Posterior cingulate gyrus (tissue), 11 donors: ENCODE measurements around the gene THSD4.
A peak's percentile ranks its signal among the peaks of the same experiment; 100 is the strongest.
"Not testable (repeated sequence)": the region's sequence is repeated elsewhere in the genome, so short reads cannot be mapped to it uniquely, and the experiment has no call there.

Source experiments
- DNase-seq, 10 donors: peaks; one replicate each; pipeline versions ENCODE4 v3.0.0 to v3.0.0-alpha.2; 2020 to 2021; ENCODE audit warnings: mixed read lengths in 3 of 10
- intact Hi-C: fragments of 100-400 bp; cut with DNase I; formaldehyde crosslinking; loops from one replicate; pipeline ENCODE4 v1.15.1; 2023

The THSD4 gene

GRCh38 chr15:71436854-71437253 lies 321.6 kb downstream of the THSD4 start:
- intact Hi-C loops = no loop called here
- DNase-seq = no peak

- DNase-seq = no peak
- intact Hi-C loops = no loop called here
Measured at GRCh38 chr15:71437404-71437803, 322.1 kb downstream of the THSD4 start.

- no peak for DNase-seq
- intact Hi-C loops = no loop called here
Measured at GRCh38 chr15:71437919-71438318, 322.6 kb downstream of the THSD4 start.

- intact Hi-C loops, DNase-seq: not testable (repeated sequence)
Measured at GRCh38 chr15:71439478-71439877, 324.2 kb downstream of the THSD4 start.

- intact Hi-C loops = loop anchor here (2.0 to 10.0 kb wide), 4 partner anchors 54 to 548 kb away; partner anchors contain the start of genes LRRC49, THAP10 and THSD4
- no peak for DNase-seq
Measured at GRCh38 chr15:71440489-71441110, 325.3 kb downstream of the THSD4 start.

- intact Hi-C loops = loop anchor here (5.0 to 10.0 kb wide), 3 partner anchors 326 to 551 kb away; partner anchors contain the start of genes LRRC49, THAP10 and THSD4
- peak; percentile 29 to 89 (median 62) for DNase-seq
Measured at GRCh38 chr15:71443538-71443937, 328.3 kb downstream of the THSD4 start.

- no peak for DNase-seq
- intact Hi-C loops = loop anchor here (5.0 to 10.0 kb wide), 3 partner anchors 327 to 552 kb away; partner anchors contain the start of genes LRRC49, THAP10 and THSD4
Measured at GRCh38 chr15:71444032-71444810, 328.9 kb downstream of the THSD4 start.

- intact Hi-C loops = loop anchor here (5.0 to 10.0 kb wide), 3 partner anchors 328 to 553 kb away; partner anchors contain the start of genes LRRC49, THAP10 and THSD4
Measured at GRCh38 chr15:71444866-71445590, 329.8 kb downstream of the THSD4 start.

GRCh38 chr15:71447328-71448250 lies 332.3 kb downstream of the THSD4 start:
- no peak for DNase-seq
- intact Hi-C loops = loop anchor here (2.0 to 10.0 kb wide), 3 partner anchors 203 to 473 kb away; no protein-coding TSS in a partner anchor

More at GRCh38 chr15:71444866-71445590, 329.8 kb downstream of the THSD4 start:
- DNase-seq = no peak

- intact Hi-C loops = loop anchor here (1.0 to 10.0 kb wide), 4 partner anchors 202 to 474 kb away; no protein-coding TSS in a partner anchor
- peak in 3 of 10 donors; percentile 24 to 37 (median 30) for DNase-seq
Measured at GRCh38 chr15:71448688-71449114, 333.4 kb downstream of the THSD4 start.

- no peak for DNase-seq
- intact Hi-C loops = loop anchor here (1.0 to 10.0 kb wide), 4 partner anchors 201 to 475 kb away; no protein-coding TSS in a partner anchor
Measured at GRCh38 chr15:71449363-71449762, 334.1 kb downstream of the THSD4 start.

GRCh38 chr15:71449956-71450355 lies 334.7 kb downstream of the THSD4 start:
- DNase-seq = no peak
- intact Hi-C loops = loop anchor here (1.0 to 10.0 kb wide), 4 partner anchors 201 to 475 kb away; no protein-coding TSS in a partner anchor

GRCh38 chr15:71451130-71451529 lies 335.9 kb downstream of the THSD4 start:
- DNase-seq = no peak
- intact Hi-C loops = no loop called here

- no peak for DNase-seq
- intact Hi-C loops = no loop called here
Measured at GRCh38 chr15:71452893-71453292, 337.6 kb downstream of the THSD4 start.

GRCh38 chr15:71454462-71454996 lies 339.3 kb downstream of the THSD4 start:
- DNase-seq = no peak
- intact Hi-C loops = no loop called here

- intact Hi-C loops = no loop called here
Measured at GRCh38 chr15:71455107-71455506, 339.8 kb downstream of the THSD4 start.

GRCh38 chr15:71455878-71456277 lies 340.6 kb downstream of the THSD4 start:
- intact Hi-C loops = no loop called here
- DNase-seq = no peak

More at GRCh38 chr15:71455107-71455506, 339.8 kb downstream of the THSD4 start:
- DNase-seq = no peak

- no peak for DNase-seq
- intact Hi-C loops = no loop called here
Measured at GRCh38 chr15:71456362-71456761, 341.1 kb downstream of the THSD4 start.

GRCh38 chr15:71456811-71457210 lies 341.5 kb downstream of the THSD4 start:
- intact Hi-C loops = no loop called here
- no peak for DNase-seq
